ENCODE results near the gene HTT.

The HTT gene

DNA sequence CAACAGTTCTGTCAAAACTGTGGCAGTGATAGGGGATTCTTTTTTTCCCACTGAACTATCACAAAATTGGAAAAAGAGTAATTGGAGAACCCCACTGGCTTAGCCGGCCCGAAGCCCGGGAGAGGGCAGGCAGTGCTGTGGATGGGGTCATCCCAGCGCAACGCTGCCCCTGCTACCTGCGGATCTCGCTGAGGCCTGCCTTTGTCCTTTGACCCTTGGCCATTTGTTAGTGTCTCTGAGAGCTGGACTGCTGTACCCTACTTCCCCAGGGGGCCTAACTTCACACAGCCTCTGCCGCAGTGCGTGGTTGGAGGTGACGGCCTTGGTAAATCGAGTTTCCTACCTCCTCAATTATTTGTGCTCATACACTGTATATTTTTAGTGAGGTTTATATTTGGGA lies 131.5 kb downstream of the HTT start:
- DNase-seq = no peak

DNA sequence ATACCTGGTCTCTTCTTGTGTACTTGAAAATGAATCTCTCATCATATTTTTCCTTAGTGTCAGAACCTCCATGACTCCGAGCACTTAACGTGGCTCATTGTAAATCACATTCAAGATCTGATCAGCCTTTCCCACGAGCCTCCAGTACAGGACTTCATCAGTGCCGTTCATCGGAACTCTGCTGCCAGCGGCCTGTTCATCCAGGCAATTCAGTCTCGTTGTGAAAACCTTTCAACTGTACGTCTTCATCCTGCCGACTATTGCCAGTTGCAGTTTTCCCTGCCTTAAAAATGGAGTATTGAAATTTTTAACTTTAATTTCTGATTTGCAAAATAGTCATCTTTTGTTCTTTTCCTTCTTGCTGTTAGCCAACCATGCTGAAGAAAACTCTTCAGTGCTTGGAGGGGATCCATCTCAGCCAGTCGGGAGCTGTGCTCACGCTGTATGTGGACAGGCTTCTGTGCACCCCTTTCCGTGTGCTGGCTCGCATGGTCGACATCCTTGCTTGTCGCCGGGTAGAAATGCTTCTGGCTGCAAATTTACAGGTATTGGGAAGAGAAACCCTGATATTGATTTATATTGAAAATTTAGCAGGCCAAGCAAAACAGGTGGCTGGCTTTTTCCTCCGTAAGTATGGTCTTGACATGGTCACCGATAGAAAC lies 132.1 kb downstream of the HTT start:
- DNase-seq = no peak

GRCh38 chr4:3207531-3208037 lies 133.1 kb downstream of the HTT start:
- DNase-seq = no peak

DNA sequence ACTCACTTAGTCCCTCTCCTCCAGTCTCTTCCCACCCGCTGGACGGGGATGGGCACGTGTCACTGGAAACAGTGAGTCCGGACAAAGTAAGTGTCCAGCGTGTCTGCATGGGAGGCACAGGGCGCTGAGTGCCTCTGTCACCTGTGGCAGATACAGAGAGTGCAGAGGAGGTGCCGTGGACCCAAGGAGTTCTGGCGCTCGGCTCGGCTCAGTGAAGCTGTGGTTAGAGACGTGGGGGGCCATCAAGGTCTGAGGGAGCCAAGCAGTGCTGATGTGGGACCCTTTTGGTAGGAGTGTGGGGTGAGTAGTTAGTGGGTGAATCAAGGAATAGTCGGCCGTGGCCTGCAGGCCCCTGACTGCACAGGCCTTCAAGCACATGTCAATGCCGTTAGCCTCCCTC lies 134.3 kb downstream of the HTT start:
- no peak for DNase-seq

DNA sequence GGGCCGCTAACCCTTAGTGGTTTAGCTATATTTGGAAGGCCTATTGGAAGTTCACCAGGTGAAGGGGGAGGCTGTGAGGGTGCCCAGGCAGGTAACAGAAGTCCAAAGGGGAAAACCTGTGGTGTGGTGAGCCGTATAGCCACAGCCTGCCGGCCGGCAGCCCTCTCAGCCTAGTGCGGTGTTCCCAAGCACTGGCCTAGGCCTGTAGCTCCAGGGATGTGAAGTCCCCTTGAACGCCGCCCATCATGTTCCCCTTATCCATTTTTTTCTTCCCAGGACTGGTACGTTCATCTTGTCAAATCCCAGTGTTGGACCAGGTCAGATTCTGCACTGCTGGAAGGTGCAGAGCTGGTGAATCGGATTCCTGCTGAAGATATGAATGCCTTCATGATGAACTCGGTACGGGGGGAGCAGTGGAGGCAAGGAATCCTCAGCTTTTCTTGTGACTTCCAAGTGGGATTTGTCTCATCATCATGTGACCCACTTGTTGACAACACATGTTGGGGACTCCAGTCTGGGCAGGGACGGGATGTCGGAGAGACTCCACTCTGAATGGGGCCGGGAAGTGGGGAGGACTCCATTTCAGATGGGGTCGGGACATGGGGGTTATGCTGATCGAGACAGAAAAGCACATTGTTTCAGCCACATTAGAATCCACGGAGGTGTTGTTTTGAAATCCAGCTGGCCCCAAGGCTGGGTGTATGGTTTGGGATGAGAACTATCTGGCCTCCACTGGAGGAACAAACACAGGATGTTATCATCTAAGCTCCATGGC lies 135.3 kb downstream of the HTT start:
- DNase-seq = no peak

DNA sequence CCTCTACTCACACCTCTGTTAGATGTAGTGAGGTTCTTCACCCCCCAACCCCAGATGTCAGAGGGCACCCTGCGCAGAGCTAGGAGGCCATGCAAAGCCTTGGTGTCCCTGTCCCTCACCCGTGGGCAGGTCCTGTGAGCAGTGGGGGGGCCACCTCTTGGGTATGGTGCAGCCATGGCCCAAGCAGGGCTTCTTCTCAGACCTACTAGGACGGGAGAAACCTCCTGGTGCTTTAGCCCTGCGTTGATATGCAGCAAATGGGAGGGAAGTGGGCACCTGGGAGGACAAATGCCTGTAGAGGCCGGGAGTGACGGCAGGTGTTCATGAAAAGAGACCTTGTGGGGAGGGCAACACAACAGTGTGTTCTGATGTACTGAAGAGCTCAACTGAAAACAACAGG lies 136.0 kb downstream of the HTT start:
- DNase-seq = no peak

DNA sequence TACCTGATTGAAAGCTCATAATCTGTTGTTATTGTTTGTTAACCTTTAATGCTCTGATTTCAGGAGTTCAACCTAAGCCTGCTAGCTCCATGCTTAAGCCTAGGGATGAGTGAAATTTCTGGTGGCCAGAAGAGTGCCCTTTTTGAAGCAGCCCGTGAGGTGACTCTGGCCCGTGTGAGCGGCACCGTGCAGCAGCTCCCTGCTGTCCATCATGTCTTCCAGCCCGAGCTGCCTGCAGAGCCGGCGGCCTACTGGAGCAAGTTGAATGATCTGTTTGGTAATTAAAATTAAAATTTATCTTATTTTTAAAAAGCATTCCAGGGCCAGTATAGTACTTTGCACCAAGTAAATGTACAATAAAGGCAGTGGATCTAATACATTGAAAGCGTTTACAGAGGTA lies 137.4 kb downstream of the HTT start:
- no peak for DNase-seq

GRCh38 chr4:3212391-3213105 lies 138.1 kb downstream of the HTT start:
- DNase-seq = no peak

- DNase-seq = no peak
Observed at GRCh38 chr4:3213106-3213425, 138.6 kb downstream of the HTT start.

DNA sequence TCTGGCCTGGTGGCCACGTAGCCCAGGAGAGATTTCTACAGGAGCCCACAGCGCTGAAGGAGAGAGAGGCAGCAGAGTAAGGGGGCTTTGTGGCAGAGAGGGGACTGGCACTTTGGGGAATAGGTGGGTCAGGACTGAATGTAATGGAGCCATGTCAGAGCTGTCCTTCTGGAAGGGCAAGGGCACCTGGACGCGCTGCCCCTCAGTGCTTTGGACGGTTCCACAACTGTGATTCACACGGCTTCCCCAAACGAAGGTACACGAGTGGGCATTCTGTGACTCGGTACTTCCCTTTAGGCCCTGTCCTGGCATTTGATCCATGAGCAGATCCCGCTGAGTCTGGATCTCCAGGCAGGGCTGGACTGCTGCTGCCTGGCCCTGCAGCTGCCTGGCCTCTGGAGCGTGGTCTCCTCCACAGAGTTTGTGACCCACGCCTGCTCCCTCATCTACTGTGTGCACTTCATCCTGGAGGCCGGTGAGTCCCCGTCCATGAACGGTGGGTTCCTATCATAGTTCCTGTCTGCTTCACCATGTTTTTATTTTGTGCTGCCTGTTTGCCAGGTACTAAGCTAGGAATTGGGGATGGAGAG lies 139.3 kb downstream of the HTT start:
- no peak for DNase-seq

DNA sequence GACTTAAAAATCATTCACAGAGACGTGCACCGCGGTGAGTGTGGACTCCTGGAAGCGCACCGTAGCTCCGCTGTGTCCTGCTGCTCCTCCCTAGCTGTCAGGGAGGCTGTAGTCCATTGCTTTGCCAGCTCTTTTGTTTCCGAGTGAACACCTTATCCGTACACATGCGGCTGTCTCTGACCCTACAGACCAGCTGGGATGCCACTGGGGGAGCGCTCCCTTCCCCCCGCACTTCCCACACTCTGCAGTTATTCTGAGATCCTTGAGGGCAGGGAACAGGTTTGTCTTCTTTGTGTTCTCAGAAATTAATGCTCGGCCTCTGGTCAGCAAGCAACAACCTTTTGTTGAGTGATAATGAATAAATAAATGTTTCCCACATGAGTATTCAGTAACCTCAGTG lies 140.8 kb downstream of the HTT start:
- no peak for DNase-seq

DNA sequence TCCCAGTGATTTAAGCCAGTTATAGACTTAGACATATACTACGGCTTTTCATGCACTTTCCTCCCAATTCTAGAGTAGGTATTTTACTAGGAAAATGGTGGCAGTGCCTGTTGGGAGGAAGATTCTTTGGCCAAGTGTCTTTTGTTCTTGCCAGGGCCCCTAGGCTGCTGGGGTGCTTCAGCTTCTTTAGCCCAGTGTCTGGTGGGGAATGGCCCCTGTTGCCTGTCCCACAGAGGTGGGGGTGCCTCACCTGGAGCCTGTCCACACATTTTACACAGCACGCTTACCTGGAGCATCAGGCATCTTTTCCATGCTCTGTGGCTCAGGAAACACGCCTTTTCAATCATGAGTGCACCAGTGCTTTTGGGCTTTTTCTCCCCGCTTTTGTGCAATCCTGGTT lies 141.3 kb downstream of the HTT start:
- DNase-seq = no peak

- DNase-seq = no peak
Observed at GRCh38 chr4:3217266-3217665, 142.8 kb downstream of the HTT start.

DNA sequence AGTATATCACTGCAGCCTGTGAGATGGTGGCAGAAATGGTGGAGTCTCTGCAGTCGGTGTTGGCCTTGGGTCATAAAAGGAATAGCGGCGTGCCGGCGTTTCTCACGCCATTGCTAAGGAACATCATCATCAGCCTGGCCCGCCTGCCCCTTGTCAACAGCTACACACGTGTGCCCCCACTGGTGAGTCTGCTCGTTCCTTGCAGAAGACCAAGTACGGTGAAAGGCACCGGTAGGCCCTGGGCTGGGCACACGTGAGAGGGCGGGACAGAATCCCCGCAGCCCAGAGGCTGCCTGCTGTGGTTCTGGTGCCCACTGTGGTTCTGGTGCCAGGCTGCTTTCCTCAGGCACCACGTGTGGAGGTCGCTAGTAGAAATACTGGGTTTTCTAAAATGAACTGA lies 143.3 kb downstream of the HTT start:
- no peak for DNase-seq

DNA sequence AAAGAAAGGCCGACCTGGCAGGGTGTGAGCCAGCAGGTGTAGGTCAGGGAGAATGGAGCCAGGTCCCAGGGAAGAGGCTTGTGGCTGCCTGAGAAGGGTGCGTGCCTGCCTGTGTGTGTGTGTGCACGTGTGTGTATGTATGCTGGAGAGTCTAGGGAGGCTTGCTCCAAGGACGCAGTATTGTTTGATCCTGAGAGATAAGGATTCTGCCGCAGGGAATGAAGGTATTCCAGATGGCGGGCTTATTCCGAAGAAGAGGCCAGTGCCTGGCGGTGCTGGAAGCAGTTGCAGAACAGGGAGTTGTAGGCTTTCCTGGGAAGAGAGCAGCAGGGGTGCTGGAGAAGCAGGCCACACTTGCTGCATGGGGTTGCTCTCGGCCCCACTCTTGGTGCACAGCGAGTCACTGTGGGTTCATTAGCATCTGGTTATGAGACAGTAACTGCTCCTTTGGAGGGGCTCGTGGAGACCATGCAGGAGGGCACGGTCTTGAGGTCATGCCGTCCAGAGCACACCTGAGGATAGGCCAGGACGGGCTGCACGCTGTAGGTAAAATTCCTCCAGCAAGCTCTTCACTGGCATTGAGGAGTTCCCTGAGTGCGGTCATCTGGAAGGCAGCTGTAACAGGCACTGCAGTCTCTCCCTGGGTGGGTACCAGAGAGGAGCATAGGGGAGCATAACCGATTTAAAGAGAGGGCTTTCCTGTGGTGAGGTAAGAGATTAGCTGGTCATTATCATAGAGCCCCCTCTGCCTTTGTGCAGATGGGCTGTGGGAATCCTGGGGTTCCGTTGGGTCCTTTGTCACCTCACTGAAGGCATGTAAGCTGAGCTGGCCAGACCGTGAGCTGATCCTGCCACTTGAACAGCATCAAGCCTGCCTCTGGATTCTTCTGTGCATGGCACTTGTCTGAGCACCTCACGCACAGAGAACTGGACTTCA lies 144.6 kb downstream of the HTT start:
- no peak for DNase-seq

DNA sequence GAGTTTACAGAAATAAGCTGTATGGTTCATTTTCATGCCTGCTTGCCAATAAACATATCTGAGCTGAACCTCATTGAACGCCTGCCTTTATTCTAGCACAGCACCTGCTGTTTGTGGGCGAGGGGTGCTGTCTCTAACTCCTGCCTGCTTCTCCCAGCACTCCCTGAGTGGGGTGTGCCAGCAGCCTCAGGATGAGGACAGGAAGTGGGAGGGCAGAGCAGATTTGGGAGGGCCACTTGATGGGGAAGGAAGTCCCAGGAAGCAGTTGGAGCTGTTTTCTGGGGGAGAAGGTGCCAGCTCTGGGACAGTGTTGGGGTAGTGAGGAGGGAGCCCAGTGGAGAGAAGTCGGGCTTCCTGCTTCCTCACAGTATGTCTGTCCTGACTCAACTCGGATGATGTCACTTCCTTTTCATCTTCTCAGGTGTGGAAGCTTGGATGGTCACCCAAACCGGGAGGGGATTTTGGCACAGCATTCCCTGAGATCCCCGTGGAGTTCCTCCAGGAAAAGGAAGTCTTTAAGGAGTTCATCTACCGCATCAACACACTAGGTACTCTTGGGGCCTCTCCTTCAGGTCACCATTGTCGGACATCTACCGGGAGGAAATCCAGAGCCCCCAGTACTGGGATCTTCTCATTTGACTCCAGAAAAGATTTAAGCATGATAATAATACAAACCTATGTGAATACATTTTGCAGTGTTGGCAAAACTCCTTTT lies 145.4 kb downstream of the HTT start:
- DNase-seq = no peak

GRCh38 chr4:3220476-3221183 lies 146.1 kb downstream of the HTT start:
- no peak for DNase-seq

- no peak for DNase-seq
Observed at GRCh38 chr4:3221184-3221494, 146.7 kb downstream of the HTT start.

DNA sequence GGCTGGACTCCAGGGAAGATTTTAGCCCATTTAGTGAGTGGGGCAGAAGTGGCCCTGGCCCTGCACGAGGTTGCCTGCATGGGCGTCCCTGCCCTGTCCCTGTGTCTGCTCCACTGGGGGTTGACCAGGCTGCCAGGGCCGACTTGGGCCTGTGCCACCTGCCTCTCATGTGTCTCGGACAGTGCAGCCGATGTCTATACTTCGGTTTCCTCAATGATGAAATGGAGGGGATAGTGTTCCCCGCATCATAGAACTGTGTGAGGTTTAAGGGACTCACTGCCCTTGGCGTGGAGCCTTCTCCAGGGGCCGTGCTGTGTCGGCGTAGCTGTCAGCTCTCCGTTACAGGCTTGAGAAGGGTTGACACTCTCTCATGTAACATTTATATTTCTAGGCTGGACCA lies 147.5 kb downstream of the HTT start:
- no peak for DNase-seq

DNA sequence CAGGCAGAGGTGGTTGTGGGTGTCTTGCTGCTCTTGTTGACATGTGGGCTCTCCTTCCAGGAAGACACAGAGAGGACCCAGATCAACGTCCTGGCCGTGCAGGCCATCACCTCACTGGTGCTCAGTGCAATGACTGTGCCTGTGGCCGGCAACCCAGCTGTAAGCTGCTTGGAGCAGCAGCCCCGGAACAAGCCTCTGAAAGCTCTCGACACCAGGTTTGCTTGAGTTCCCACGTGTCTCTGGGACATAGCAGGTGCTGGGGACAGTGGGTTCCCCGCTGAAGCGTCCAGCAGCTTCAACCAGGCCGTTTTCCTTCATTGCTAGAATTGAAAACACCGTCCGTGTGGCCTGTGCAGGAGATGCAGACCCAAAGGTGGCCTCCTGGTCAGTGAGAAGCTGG lies 148.9 kb downstream of the HTT start:
- no peak for DNase-seq
